ENCODE data around the gene CFAP90. TPM values are rescaled to one million over a fixed set of nuclear protein-coding genes. Genes with fewer than 3 reads are reported as not detected.

Gene CFAP90
- polyA plus RNA-seq, 1 of the 3 experiments (the other 2 are of a cell fraction): 0.10 TPM

DNA sequence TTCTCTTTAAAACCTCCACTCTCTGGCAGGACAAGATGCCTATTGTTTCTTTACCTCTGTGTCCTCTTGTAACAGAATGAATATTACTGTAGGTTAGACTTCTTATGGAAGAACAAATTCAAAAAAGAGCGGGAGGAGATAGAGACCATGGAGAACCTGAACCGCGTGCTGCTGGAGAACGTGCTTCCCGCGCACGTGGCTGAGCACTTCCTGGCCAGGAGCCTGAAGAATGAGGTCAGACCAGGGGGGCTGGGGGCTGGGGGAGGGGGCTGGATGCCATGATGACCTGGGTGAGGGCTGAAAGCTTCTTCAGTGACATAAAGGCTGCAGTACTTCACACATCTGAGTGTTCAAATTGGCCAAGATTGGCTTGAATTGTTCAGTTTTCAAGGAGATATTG is 61.4 kb downstream of the CFAP90 start (continued):
- TF ChIP-seq, protein P1, sequence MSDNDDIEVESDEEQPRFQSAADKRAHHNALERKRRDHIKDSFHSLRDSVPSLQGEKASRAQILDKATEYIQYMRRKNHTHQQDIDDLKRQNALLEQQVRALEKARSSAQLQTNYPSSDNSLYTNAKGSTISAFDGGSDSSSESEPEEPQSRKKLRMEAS (IDR thresholded peaks at IDR 0.05; ENCODE audit: low read depth): no peak
- no peak for TF ChIP-seq RCOR1 (IDR thresholded peaks at IDR 0.05; ENCODE audit: low read length)
- TF ChIP-seq EZH2phosphoT487 (IDR thresholded peaks at IDR 0.05; ENCODE audit: borderline replicate concordance, low read depth): no peak
- TF ChIP-seq EP300 (IDR thresholded peaks at IDR 0.05; ENCODE audit: borderline replicate concordance in 1 of 2, low read depth in 1 of 2, low read length in 1 of 2): no peak
- TF ChIP-seq, protein P2, sequence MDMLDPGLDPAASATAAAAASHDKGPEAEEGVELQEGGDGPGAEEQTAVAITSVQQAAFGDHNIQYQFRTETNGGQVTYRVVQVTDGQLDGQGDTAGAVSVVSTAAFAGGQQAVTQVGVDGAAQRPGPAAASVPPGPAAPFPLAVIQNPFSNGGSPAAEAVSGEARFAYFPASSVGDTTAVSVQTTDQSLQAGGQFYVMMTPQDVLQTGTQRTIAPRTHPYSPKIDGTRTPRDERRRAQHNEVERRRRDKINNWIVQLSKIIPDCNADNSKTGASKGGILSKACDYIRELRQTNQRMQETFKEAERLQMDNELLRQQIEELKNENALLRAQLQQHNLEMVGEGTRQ (IDR thresholded peaks at IDR 0.05; ENCODE audit: borderline replicate concordance, low read depth, low read length): no peak
- no peak for TF ChIP-seq CHD2 (IDR thresholded peaks at IDR 0.05; ENCODE audit: low read length, partially characterized antibody)
- TF ChIP-seq SMC3 (IDR thresholded peaks at IDR 0.05; ENCODE audit: low read depth, low read length): no peak

DNA sequence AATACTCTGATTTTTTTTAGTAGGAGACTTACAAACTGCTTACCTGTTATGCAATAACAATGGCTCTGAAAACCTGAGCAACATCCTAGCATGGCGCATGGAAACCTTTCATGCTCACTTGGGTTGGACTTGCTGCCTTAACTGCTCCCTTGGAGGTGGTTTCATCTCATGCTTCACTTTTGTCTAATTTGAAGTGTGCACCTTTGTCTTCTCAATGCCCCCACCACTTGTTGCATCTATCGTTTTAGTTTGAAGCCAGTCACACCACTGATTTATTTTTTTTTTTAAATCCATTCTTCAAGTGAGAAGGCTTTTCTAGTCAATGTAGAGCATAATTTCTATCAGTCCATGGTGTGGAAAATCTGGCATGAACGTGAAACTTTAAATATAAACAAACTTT is 63.2 kb downstream of the CFAP90 start:
- Histone ChIP-seq H3K9me2 (no peaks in the 10 kb centered on the region), H3K79me2 (ENCODE audit: insufficient read depth) (no peaks in the 10 kb centered on the region), H3K27me3 (ENCODE audit: insufficient read depth) (peaks cover 11% of the 10 kb centered on the region; the same call in 1 of the 2 replicates), H4K20me1 (ENCODE audit: insufficient read depth) (no peaks in the 10 kb centered on the region), H3K9ac (no peak overlapping the region), H3K4me3 (ENCODE audit: low read depth in 2 of 2, low read length in 1 of 2) (no peak overlapping the region), H3K4me1 (ENCODE audit: control insufficient read depth in 1 of 2, insufficient read depth in 2 of 2, low read depth in 1 of 2, low read length in 1 of 2) (no peaks in the 10 kb centered on the region), H3F3A (replicated peaks; ENCODE audit: insufficient read depth) (no peaks in the 10 kb centered on the region), H3K9me3 (no peaks in the 10 kb centered on the region), H2AFZ (ENCODE audit: low read depth) (no peak overlapping the region), H3K4me2 (no peak overlapping the region), H3K36me3 (replicated peaks in 1 of 2; ENCODE audit: control insufficient read depth in 1 of 2, insufficient read depth in 2 of 2, low read length in 1 of 2) (no peaks in the 10 kb centered on the region), H3K27ac (ENCODE audit: low read depth in 2 of 2, low read length in 1 of 2) (no peak overlapping the region)
- DNase-seq: no peak
- whole genome bisulfite sequencing (ENCODE audit: low lambda C conversion rate): 30% methylated on average over 3 of the region's 3 CpGs
- no peak for TF ChIP-seq JUND (IDR thresholded peaks at IDR 0.05)
- no peak for TF ChIP-seq REST (IDR thresholded peaks at IDR 0.05; ENCODE audit: low read depth, low read length)
- TF ChIP-seq MXI1 (IDR thresholded peaks at IDR 0.05; ENCODE audit: low read depth, low read length): no peak
- TF ChIP-seq POLR2AphosphoS5 (IDR thresholded peaks at IDR 0.05; ENCODE audit: low read depth, low read length): no peak
- TF ChIP-seq, protein P3, sequence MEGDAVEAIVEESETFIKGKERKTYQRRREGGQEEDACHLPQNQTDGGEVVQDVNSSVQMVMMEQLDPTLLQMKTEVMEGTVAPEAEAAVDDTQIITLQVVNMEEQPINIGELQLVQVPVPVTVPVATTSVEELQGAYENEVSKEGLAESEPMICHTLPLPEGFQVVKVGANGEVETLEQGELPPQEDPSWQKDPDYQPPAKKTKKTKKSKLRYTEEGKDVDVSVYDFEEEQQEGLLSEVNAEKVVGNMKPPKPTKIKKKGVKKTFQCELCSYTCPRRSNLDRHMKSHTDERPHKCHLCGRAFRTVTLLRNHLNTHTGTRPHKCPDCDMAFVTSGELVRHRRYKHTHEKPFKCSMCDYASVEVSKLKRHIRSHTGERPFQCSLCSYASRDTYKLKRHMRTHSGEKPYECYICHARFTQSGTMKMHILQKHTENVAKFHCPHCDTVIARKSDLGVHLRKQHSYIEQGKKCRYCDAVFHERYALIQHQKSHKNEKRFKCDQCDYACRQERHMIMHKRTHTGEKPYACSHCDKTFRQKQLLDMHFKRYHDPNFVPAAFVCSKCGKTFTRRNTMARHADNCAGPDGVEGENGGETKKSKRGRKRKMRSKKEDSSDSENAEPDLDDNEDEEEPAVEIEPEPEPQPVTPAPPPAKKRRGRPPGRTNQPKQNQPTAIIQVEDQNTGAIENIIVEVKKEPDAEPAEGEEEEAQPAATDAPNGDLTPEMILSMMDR (IDR thresholded peaks at IDR 0.05): no peak
- no peak for TF ChIP-seq TCF12 (IDR thresholded peaks at IDR 0.05)
- no peak for TF ChIP-seq SIN3A (IDR thresholded peaks at IDR 0.05; ENCODE audit: borderline replicate concordance, low read depth, low read length)
- TF ChIP-seq RXRA (IDR thresholded peaks at IDR 0.05; ENCODE audit: borderline replicate concordance, low read depth): no peak
- no peak for TF ChIP-seq CHD2 (IDR thresholded peaks at IDR 0.05; ENCODE audit: low read length, partially characterized antibody)
- ChIA-PET POLR2A (no interaction called here), CTCF (interaction anchor here (1.1 kb wide), 1 partner anchor 28 kb away, joined by 3 read pairs; no protein-coding TSS in a partner anchor)
